Measurements from ENCODE around the gene MAP4K2. TPM values are rescaled to one million over a fixed set of nuclear protein-coding genes. Genes with fewer than 3 reads are reported as not detected.

The MAP4K2 gene
- polyA plus RNA-seq, 3 donors, result 14.9 to 23.3 (median 19.5) TPM

Other genes starting within 250 kb of the MAP4K2 start
- 10 to 100 TPM; 23.1 to 40.3 (median 24.2) TPM for gene SLC22A11, start 247.3 kb downstream of the MAP4K2 start, polyA plus RNA-seq (ENCODE audit: insufficient read length in 3 of 3)
- 10 to 100 TPM in 1 of 3 donors, 1 to 10 TPM in 2; 3.1 to 11.3 (median 3.3) TPM for gene SLC22A12, start 212.0 kb downstream of the MAP4K2 start, polyA plus RNA-seq (ENCODE audit: insufficient read length in 3 of 3)
- 10 to 100 TPM; 13.1 to 25.8 (median 23.4) TPM for gene NRXN2, start 80.0 kb downstream of the MAP4K2 start, polyA plus RNA-seq (ENCODE audit: insufficient read length in 3 of 3)
- 1 to 10 TPM; 5.1 to 7.6 (median 5.9) TPM for gene RASGRP2, start 59.1 kb downstream of the MAP4K2 start, polyA plus RNA-seq (ENCODE audit: insufficient read length in 3 of 3)
- 1 to 10 TPM; 2.1 to 3.2 (median 2.4) TPM for gene PYGM, start 43.2 kb downstream of the MAP4K2 start, polyA plus RNA-seq (ENCODE audit: insufficient read length in 3 of 3)
- 100 to 1,000 TPM; 346 to 463 (median 385) TPM for gene SF1, start 24.7 kb downstream of the MAP4K2 start, polyA plus RNA-seq (ENCODE audit: insufficient read length in 3 of 3)
- 10 to 100 TPM; 34.3 to 43.5 (median 41.9) TPM for gene MEN1, start 7.3 kb upstream of the MAP4K2 start, polyA plus RNA-seq (ENCODE audit: insufficient read length in 3 of 3)
- gene CDC42BPG, start 41.4 kb upstream of the MAP4K2 start, polyA plus RNA-seq (ENCODE audit: insufficient read length in 3 of 3), result 1 to 10 TPM; 4.0 to 6.3 (median 5.8) TPM
- 10 to 100 TPM; 54.8 to 67.9 (median 60.8) TPM for gene EHD1, start 75.4 kb upstream of the MAP4K2 start, polyA plus RNA-seq (ENCODE audit: insufficient read length in 3 of 3)
- gene ATG2A, start 114.0 kb upstream of the MAP4K2 start, polyA plus RNA-seq (ENCODE audit: insufficient read length in 3 of 3), result 10 to 100 TPM; 16.7 to 25.3 (median 21.7) TPM
- 10 to 100 TPM; 15.2 to 18.4 (median 16.1) TPM for gene PPP2R5B, start 121.5 kb upstream of the MAP4K2 start, polyA plus RNA-seq (ENCODE audit: insufficient read length in 3 of 3)
- 1 to 10 TPM; 1.6 to 3.0 (median 2.4) TPM for gene GPHA2, start 132.7 kb upstream of the MAP4K2 start, polyA plus RNA-seq (ENCODE audit: insufficient read length in 3 of 3)
- 1 to 10 TPM in 2 of 3 donors, under 1 TPM in 1; 0.76 to 1.2 (median 1.1) TPM for gene MAJIN, start 168.9 kb upstream of the MAP4K2 start, polyA plus RNA-seq (ENCODE audit: insufficient read length in 3 of 3)
- gene BATF2, start 193.8 kb upstream of the MAP4K2 start, polyA plus RNA-seq (ENCODE audit: insufficient read length in 3 of 3), result 1 to 10 TPM; 2.3 to 3.5 (median 3.0) TPM
- 10 to 100 TPM; 49.0 to 73.9 (median 63.6) TPM for gene ARL2, start 210.9 kb upstream of the MAP4K2 start, polyA plus RNA-seq (ENCODE audit: insufficient read length in 3 of 3)
- 10 to 100 TPM; 21.4 to 33.1 (median 27.1) TPM for gene SNX15, start 224.2 kb upstream of the MAP4K2 start, polyA plus RNA-seq (ENCODE audit: insufficient read length in 3 of 3)
- gene SAC3D1, start 238.0 kb upstream of the MAP4K2 start, polyA plus RNA-seq (ENCODE audit: insufficient read length in 3 of 3), result 10 to 100 TPM in 2 of 3 donors, 1 to 10 TPM in 1; 8.8 to 18.6 (median 10.5) TPM